ENCODE data around the gene DISP3.

The DISP3 gene

DNA sequence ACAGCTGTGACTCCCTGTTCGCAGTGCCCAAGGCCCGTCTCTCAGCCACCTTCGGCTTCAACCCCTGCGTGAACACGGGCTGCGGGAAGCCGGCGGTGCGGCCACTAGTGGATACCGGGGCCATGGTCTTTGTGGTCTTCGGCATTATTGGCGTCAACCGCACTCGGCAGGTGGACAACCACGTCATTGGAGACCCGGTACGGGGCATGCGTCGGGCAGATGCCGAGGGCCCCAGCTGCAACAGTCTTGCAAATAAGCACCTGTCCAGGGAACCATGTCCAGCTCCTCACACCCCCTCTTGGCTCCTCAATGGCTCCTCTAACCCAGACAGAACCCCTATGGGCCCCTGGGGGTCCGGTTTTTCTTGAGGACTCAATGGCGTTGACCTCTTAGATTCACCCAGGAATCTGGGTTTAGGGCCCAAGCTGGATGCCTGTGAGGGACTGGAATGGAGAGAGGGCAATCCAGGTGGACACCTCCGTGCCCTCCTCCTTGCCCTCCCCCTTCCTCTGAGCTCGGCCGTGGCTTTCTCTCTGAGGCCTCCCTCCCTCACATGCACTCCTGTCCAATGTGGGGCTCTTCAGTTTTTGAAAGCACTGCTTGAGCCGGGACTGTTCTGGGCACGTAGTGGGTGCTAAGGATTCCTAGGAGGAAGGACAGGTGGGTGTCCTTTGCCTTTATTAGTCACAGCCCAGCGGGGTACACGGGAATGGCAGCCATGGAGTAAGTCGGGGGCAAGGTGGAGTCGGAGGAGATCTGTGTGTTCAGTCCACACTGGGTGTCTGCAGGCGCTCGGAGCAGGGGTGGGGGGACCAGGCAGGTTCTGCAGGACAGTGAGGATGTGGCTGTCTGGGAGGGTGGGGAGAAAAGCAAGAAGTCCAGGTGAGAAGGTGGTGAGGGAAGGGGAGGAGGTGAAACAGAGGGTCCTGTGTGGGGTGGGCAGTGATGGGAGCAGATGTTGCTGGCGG is 51.1 kb downstream of the DISP3 start:
- no peaks in the 10 kb centered on the region for H3K36me3 ChIP-seq (ENCODE audit: insufficient read depth, low read length)
- no peak overlapping the region for H3K9ac ChIP-seq (ENCODE audit: low read depth, low read length)
- no peaks in the 10 kb centered on the region for H3K4me1 ChIP-seq (ENCODE audit: insufficient read depth, low read length)
- H3K9me3 ChIP-seq (ENCODE audit: control insufficient read depth, insufficient read depth, low read length), result no peaks in the 10 kb centered on the region

DNA sequence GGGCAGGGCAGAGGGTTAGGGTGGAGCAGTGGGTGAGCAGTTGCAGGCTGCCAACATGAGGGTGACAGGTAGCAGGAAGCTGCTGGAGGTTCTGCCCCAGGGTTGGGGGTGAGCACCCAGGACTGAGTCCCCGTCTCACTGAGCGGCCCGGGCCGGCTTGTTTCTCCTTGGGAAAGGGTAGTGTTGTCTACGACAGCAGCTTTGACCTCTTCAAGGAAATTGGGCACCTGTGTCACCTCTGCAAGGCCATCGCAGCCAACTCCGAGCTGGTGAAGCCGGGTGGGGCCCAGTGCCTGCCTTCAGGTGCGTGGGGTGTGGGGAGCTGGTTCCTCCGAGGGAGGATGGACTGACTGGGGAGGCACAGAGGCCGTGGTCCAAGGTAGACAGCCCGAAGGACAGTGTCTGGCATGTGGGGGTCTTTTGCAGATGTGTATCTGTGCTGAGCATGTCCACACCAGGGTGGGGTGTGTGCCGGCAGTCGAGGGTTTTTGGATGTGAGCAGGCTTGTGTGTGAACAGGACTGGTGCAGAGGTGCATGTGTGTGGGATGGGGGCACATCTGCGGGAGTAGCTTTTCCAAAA is 51.9 kb downstream of the DISP3 start:
- H3K9ac ChIP-seq (ENCODE audit: low read depth, low read length), result no peak overlapping the region
- H3K4me1 ChIP-seq (ENCODE audit: insufficient read depth, low read length), result no peaks in the 10 kb centered on the region
- H3K9me3 ChIP-seq (ENCODE audit: control insufficient read depth, insufficient read depth, low read length), result no peaks in the 10 kb centered on the region
- H3K36me3 ChIP-seq (ENCODE audit: insufficient read depth, low read length), result no peaks in the 10 kb centered on the region

DNA sequence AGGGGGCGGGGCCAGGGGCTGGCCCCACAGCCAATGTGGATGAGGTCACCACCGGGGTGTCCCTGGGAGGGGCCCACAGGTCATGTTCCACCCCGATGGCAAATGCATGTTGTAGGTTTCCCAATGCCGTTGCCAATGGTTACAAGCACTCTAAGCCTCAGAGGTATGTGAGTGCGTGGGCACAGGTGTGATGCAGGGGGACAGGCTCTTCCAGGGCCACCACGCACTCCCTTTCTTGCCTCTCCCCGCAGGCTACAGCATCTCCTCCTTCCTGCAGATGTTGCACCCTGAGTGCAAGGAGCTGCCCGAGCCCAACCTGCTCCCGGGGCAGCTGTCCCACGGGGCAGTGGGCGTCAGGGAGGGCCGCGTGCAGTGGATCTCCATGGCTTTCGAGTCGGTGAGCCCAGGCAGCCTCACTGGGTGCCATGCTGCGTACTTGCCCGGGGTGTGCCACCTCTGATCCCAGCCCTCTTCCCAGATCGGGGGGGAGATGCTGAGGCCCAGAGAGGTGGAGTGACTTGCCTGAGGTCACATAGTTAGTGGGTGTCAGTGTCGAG is 52.4 kb downstream of the DISP3 start:
- Histone ChIP-seq H3K9ac (ENCODE audit: low read depth, low read length) (no peak overlapping the region), H3K4me1 (ENCODE audit: insufficient read depth, low read length) (no peaks in the 10 kb centered on the region), H3K9me3 (ENCODE audit: control insufficient read depth, insufficient read depth, low read length) (no peaks in the 10 kb centered on the region), H3K36me3 (ENCODE audit: insufficient read depth, low read length) (no peaks in the 10 kb centered on the region)

DNA sequence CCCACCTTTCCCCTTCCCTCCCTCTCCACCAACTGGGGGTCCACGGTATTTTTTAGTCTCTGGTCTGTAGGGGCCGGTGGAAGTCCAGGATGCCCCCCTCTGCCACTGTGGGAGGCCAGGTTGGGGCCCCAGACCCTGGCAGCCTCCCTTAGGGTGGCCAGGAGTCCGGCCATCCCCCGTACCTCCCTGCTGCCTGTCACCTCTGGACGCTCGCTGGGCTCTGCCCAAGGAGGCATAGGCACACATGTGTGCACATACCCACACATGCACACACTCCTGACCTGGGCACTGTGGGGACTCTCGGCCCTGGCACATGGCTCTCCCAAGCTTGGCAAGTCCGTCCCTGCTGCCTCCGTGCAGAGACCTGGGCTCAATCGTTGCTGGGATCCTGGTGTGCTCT is 53.0 kb downstream of the DISP3 start:
- H3K36me3 ChIP-seq (ENCODE audit: insufficient read depth, low read length), result no peaks in the 10 kb centered on the region
- no peak overlapping the region for H3K9ac ChIP-seq (ENCODE audit: low read depth, low read length)
- no peaks in the 10 kb centered on the region for H3K9me3 ChIP-seq (ENCODE audit: control insufficient read depth, insufficient read depth, low read length)
- no peaks in the 10 kb centered on the region for H3K4me1 ChIP-seq (ENCODE audit: insufficient read depth, low read length)

DNA sequence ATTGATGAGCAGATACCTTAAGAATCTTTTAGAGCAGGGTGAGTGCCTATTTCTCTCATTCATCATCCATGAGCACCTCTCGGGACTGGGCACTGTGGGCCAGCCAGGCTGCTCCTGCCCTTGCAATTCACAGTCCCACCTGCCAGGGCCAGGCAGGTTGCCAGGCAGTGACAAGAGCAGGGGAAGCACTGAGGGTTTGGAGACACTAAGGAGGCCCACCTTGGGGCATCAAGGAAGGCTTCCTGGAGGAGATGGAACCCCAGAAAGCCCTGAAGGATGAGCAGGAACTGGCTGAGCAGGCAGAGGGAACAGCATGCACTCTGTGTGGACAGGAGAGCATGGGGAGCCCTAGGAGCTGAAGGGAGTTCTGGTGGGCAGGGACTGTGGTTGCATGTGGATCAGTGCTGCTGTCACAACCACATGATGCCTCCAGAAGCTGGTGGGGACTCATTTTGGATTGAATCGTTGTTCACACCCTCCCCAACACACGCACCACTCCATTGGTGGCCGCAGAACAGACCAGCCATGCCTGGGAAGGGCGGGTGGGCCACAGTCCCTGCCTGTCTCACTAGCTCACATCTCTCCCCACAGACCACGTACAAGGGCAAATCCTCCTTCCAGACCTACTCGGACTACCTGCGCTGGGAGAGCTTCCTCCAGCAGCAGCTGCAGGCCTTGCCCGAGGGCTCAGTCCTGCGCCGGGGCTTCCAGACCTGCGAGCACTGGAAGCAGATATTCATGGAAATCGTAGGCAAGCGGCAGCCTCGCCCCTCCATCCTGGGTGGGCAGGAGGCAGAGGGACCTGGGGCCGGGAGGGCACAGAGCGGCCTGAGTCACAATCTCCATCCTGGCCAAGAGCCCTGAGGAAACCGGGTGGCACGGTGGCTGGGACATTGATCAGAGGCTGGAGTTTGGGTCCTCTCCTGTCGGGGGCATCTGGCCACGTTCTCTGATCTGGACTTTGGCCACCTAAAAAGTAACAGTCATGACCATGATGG is 55.1 kb downstream of the DISP3 start:
- H3K9me3 ChIP-seq (ENCODE audit: control insufficient read depth, insufficient read depth, low read length), result no peaks in the 10 kb centered on the region
- no peak overlapping the region for H3K9ac ChIP-seq (ENCODE audit: low read depth, low read length)
- no peaks in the 10 kb centered on the region for H3K36me3 ChIP-seq (ENCODE audit: insufficient read depth, low read length)

DNA sequence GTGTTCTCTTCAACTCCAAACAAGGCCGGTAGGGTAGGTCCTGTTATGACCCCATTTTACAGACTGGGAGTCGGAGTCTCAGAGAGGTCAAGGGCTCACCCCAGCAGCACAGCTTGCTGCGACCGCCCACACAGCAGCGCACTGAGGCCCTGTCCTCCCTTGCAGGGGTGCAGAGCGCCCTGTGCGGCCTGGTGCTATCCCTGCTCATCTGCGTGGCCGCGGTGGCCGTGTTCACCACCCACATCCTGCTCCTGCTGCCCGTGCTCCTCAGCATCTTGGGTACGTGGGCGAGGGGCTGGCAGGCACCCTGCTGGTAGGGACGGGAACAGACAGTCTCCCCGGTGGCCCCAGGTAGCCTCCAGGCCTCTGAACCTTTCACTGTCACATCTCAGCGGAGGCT is 55.9 kb downstream of the DISP3 start:
- no peak overlapping the region for H3K9ac ChIP-seq (ENCODE audit: low read depth, low read length)
- H3K9me3 ChIP-seq (ENCODE audit: control insufficient read depth, insufficient read depth, low read length), result no peaks in the 10 kb centered on the region
- no peaks in the 10 kb centered on the region for H3K4me1 ChIP-seq (ENCODE audit: insufficient read depth, low read length)
- no peaks in the 10 kb centered on the region for H3K36me3 ChIP-seq (ENCODE audit: insufficient read depth, low read length)

More for the DNA sequence above, 55.1 kb downstream of the DISP3 start:
- no peaks in the 10 kb centered on the region for H3K4me1 ChIP-seq (ENCODE audit: insufficient read depth, low read length)

DNA sequence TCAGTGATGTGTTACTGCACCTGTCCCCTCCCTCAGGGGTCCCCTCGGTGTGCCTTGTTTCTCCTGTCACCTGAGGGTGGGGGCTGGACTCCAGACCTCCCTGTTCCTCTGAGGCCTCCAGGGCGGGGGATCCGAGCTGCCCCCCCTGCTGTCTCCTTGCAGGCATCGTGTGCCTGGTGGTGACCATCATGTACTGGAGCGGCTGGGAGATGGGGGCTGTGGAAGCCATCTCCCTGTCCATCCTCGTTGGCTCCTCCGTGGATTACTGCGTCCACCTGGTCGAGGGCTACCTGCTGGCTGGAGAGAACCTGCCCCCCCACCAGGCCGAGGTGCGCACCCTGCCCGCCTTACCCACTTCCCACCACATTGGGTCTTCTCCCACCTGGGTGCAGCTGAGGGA is 56.4 kb downstream of the DISP3 start:
- H3K9me3 ChIP-seq (ENCODE audit: control insufficient read depth, insufficient read depth, low read length), result no peaks in the 10 kb centered on the region
- H3K36me3 ChIP-seq (ENCODE audit: insufficient read depth, low read length), result no peaks in the 10 kb centered on the region
- no peak overlapping the region for H3K9ac ChIP-seq (ENCODE audit: low read depth, low read length)
- no peaks in the 10 kb centered on the region for H3K4me1 ChIP-seq (ENCODE audit: insufficient read depth, low read length)

DNA sequence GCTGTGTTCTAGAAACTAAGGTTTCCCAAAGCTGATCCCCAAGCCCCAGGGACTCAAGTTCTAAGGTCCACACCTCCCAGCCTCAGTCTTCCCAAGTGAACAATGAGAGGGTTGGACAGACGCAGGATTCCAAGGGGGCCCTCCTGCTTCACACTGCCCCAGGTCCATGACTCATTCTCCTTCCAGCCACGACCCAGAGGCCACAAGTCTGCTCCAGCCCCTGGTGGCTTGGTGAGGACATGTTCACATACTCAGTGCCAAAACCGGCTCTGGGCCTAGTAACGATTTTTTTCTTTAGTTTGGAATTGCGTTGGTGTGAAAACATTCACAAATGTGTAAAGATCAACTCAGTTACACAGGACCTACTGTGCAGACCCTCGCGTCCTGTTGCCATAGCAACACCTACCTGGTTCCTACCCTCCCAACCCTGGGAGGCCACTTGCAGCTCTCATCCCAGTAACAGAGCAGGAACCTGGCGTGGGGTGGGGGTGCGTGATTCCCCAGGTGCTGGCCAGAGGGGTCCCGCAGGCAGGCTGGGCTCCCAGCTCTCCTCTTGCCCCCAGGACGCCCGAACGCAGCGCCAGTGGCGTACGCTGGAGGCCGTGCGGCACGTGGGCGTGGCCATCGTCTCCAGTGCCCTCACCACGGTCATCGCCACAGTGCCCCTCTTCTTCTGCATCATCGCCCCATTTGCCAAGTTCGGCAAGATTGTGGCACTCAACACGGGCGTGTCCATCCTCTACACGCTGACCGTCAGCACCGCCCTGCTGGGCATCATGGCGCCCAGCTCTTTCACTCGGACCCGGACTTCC is 57.0 kb downstream of the DISP3 start:
- Histone ChIP-seq H3K36me3 (ENCODE audit: insufficient read depth, low read length) (no peaks in the 10 kb centered on the region), H3K9ac (ENCODE audit: low read depth, low read length) (no peak overlapping the region), H3K4me1 (ENCODE audit: insufficient read depth, low read length) (no peaks in the 10 kb centered on the region), H3K9me3 (ENCODE audit: control insufficient read depth, insufficient read depth, low read length) (no peaks in the 10 kb centered on the region)

DNA sequence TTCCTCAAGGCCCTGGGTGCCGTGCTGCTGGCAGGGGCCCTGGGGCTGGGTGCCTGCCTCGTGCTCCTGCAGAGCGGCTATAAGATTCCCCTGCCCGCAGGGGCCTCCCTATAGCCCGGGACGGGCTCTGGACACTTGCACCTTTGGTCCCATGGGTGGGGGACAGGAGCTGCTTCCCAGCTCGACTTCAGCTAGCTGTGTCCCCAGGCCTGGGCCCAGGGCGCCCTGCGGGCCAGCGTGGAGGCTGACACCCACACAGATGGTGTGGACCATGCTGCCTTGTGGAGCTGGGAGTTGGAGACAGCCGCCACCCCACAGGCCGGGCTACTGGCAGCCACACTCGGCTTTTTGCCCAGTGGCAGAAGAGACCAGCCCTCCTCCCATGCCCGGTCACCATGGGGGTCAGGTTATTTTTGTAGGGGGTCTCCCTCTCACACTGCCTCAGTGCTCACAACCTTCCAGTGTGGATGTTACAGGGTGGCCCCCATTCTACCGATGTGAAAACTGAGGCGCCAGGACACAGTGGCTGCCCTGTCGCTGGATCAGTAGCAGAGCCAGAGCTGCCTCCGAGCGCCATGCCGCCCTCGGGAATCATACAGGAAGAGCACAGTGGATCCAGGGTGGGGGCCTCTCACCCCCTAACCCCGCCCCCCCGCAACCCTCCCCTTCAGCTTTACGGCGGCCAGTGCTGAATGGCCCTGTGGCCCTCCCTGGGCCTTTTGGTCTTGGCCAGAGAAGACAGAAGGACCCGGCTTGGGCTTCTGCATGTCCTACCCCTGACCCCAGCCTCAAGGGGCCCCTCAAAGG is 57.8 kb downstream of the DISP3 start:
- Histone ChIP-seq H3K9ac (ENCODE audit: low read depth, low read length) (no peak overlapping the region), H3K36me3 (ENCODE audit: insufficient read depth, low read length) (no peaks in the 10 kb centered on the region), H3K4me1 (ENCODE audit: insufficient read depth, low read length) (no peaks in the 10 kb centered on the region), H3K9me3 (ENCODE audit: control insufficient read depth, insufficient read depth, low read length) (no peaks in the 10 kb centered on the region)

DNA sequence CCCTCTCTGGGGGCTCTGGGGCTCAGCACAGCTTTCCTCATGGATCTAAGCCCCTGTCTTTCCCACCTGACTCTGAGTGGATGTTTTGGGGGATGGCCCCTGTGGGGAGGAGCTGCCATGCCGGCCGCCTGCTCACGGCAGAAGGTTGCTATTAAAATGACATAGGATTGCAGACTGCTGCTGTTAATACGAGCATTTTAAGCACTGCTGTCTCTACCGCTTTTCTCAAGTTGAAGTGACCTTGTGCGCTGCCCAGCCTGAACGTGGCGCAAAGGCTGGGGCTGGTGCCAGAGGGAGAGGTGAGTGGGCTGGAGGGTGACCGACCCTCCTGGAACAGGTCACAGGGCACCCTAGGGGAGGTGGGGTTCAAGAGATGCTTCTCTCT is 58.4 kb downstream of the DISP3 start:
- H3K9me3 ChIP-seq (ENCODE audit: control insufficient read depth, insufficient read depth, low read length), result no peaks in the 10 kb centered on the region
- H3K4me1 ChIP-seq (ENCODE audit: insufficient read depth, low read length), result no peaks in the 10 kb centered on the region
- H3K9ac ChIP-seq (ENCODE audit: low read depth, low read length), result no peak overlapping the region
- no peaks in the 10 kb centered on the region for H3K36me3 ChIP-seq (ENCODE audit: insufficient read depth, low read length)

DNA sequence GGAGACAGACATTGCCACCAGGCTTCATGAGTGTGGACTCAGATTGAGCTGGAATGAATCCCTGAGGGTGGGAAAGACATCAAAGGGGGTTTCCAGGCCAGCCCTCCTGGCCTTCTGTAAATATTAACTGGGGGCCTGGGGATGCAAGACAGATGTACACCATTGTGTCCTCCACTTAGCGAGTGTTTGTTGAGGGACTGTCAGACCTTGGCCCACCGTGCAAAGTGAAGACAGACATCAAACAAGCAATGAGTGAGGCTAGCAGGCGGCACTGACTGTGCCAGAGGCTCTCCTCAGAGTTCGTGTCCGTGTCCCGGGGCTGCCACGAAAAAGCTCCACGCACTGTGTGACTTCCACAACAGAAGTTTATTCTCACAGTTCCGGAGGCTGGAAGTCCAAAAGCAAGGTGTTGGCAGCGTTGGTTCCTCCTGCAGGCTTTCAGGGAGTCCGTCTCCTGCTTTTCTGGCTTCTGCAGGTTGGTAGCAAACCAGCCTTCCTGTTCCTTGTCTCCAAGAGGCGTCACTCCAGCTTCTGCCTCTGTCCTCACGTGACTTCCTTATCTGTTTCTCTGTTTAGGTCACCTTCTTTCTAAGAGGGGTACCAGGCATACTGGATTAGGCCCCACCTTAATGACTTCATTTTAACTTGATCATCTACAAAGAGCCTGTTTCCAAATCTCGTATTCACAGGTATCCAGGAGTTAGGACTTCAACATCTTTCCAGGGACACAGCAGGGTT is 59.1 kb downstream of the DISP3 start:
- H3K9me3 ChIP-seq (ENCODE audit: control insufficient read depth, insufficient read depth, low read length), result no peaks in the 10 kb centered on the region
- H3K36me3 ChIP-seq (ENCODE audit: insufficient read depth, low read length), result no peaks in the 10 kb centered on the region
- no peak overlapping the region for H3K9ac ChIP-seq (ENCODE audit: low read depth, low read length)
- H3K4me1 ChIP-seq (ENCODE audit: insufficient read depth, low read length), result no peaks in the 10 kb centered on the region

DNA sequence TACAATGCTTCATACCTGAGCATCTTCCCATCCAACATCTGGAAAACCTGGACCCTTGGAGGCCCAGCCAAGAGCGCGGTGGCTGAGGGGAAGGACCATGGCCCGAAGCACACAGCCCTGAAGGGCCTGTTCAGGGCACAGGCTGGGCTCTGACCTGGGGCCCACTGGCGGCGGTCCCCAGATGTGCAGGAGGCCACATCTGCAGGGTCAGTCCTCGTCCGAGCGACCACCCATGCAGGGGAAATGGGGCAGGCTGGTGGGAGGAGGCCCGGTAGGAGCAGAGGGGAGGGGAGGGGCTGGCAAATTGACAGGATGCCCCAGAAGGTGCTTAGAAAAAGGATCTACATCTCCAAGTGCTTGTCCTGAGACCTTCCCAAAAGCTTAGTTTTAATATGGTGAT is 59.9 kb downstream of the DISP3 start:
- no peaks in the 10 kb centered on the region for H3K9me3 ChIP-seq (ENCODE audit: control insufficient read depth, insufficient read depth, low read length)
- H3K9ac ChIP-seq (ENCODE audit: low read depth, low read length), result no peak overlapping the region
- no peaks in the 10 kb centered on the region for H3K36me3 ChIP-seq (ENCODE audit: insufficient read depth, low read length)
- no peaks in the 10 kb centered on the region for H3K4me1 ChIP-seq (ENCODE audit: insufficient read depth, low read length)

Measured in ES-I3 (cell line).